SK-N-SH (cell line): ENCODE measurements around the gene RAB15. TPM values are rescaled to one million over a fixed set of nuclear protein-coding genes. Genes with fewer than 3 reads are reported as not detected.

Experiments
- CTCF ChIA-PET: fragments of 300-600, 350-600 bp; formaldehyde crosslinking; extraction: SDS; loops from one replicate; lab custom pipeline; 2021; lab: Yijun Ruan, JAX
- POLR2A ChIA-PET: fragments of 350-600 bp; sonication (Branson Sonifier 250); formaldehyde crosslinking; extraction: SDS; loops from one replicate; lab custom pipeline; 2020; ENCODE audit warnings: antibody characterized with exemption, inconsistent platforms; lab: Yijun Ruan, JAX
- DNase-seq: peaks from one replicate; pipeline ENCODE4 v3.0.0; 2012
- H2AFZ ChIP-seq: fragments of 200-600 bp; sonication (generic); 2 replicates; pipeline ENCODE4 v1.8.1; 2016; ENCODE audit warnings: antibody characterized with exemption, mild to moderate bottlenecking, low read depth
- H3F3A ChIP-seq: fragments of 200-600 bp; sonication (generic); replicated peaks from 2 replicates; pipeline ENCODE3; 2016; ENCODE audit warnings: antibody characterized with exemption, mild to moderate bottlenecking; ENCODE audit not compliant: insufficient read depth
- H3K27ac ChIP-seq, 2 experiments: fragments of 200-500 bp in 1 of 2; fragments of 200-600 bp in 1 of 2; sonication (Bioruptor generic) in 1 of 2; sonication (generic), shearing (Covaris generic) in 1 of 2; 2 replicates each; pipeline versions ENCODE4 v1.5.1 to v1.6.1; 2014 to 2016; ENCODE audit warnings: low read depth in 2 of 2, inconsistent platforms in 1 of 2, low read length in 1 of 2, mild to moderate bottlenecking in 1 of 2, mixed read lengths in 1 of 2
- H3K27me3 ChIP-seq: fragments of 200-600 bp; sonication (generic), shearing (Covaris generic); 2 replicates; pipeline ENCODE4 v1.6.1; 2016; ENCODE audit warnings: mixed run types; ENCODE audit not compliant: insufficient read depth
- H3K36me3 ChIP-seq, 2 experiments: fragments of 200-500 bp in 1 of 2; fragments of 200-600 bp in 1 of 2; sonication (Bioruptor generic) in 1 of 2; sonication (generic) in 1 of 2; replicated peaks in 1 of 2; 2 replicates each; pipeline versions ENCODE3 to v1.5.1; 2014 to 2016; ENCODE audit warnings: low read length in 1 of 2, mild to moderate bottlenecking in 1 of 2; ENCODE audit not compliant: insufficient read depth in 2 of 2, control insufficient read depth in 1 of 2
- H3K4me1 ChIP-seq, 2 experiments: fragments of 200-500 bp in 1 of 2; fragments of 200-600 bp in 1 of 2; sonication (Bioruptor generic) in 1 of 2; sonication (generic), shearing (Covaris generic) in 1 of 2; 2 replicates each; pipeline versions ENCODE4 v1.5.1 to v1.6.1; 2014 to 2016; ENCODE audit warnings: low read depth in 1 of 2, low read length in 1 of 2, mixed run types in 1 of 2; ENCODE audit not compliant: insufficient read depth in 2 of 2, control insufficient read depth in 1 of 2
- H3K4me2 ChIP-seq: fragments of 200-600 bp; sonication (generic), shearing (Covaris generic); 2 replicates; pipeline ENCODE4 v1.6.1; 2017; ENCODE audit warnings: mixed run types
- H3K4me3 ChIP-seq, 2 experiments: fragments of 200-500 bp in 1 of 2; fragments of 200-600 bp in 1 of 2; sonication (Bioruptor generic) in 1 of 2; sonication (generic), shearing (Covaris generic) in 1 of 2; 2 replicates each; pipeline versions ENCODE4 v1.5.1 to v1.8.1; 2014 to 2016; ENCODE audit warnings: low read depth in 2 of 2, inconsistent platforms in 1 of 2, low read length in 1 of 2, mild to moderate bottlenecking in 1 of 2, mixed read lengths in 1 of 2, moderate library complexity in 1 of 2
- H3K79me2 ChIP-seq: fragments of 200-600 bp; sonication (generic); 2 replicates; pipeline ENCODE4 v1.8.1; 2017; ENCODE audit warnings: mild to moderate bottlenecking; ENCODE audit not compliant: insufficient read depth
- H3K9ac ChIP-seq: fragments of 200-600 bp; sonication (generic); 2 replicates; pipeline ENCODE4 v1.6.1; 2017; ENCODE audit warnings: mixed run types
- H3K9me2 ChIP-seq: fragments of 200-600 bp; sonication (generic); 2 replicates; pipeline ENCODE4 v1.6.1; 2017; ENCODE audit warnings: mixed run types
- H3K9me3 ChIP-seq: fragments of 200-600 bp; sonication (generic); 2 replicates; pipeline ENCODE4 v1.6.1; 2017; ENCODE audit warnings: mixed run types, mild to moderate bottlenecking, moderate library complexity
- H4K20me1 ChIP-seq: fragments of 200-600 bp; sonication (generic); 2 replicates; pipeline ENCODE4 v1.6.1; 2017; ENCODE audit warnings: mild to moderate bottlenecking, mixed run types; ENCODE audit not compliant: insufficient read depth
- CHD2 ChIP-seq: fragments of 150-350 bp; IDR thresholded peaks from 2 replicates; pipeline ENCODE4 v1.6.1; 2018; ENCODE audit warnings: low read length; ENCODE audit not compliant: partially characterized antibody
- ELF1 ChIP-seq: IDR thresholded peaks from 2 replicates; pipeline ENCODE4 v1.4.0; 2012
- EP300 ChIP-seq, 2 experiments: IDR thresholded peaks; 2 replicates each; pipeline versions ENCODE4 v1.4.0 to v1.6.1; 2012; ENCODE audit warnings: borderline replicate concordance in 1 of 2, low read depth in 1 of 2, low read length in 1 of 2
- EZH2phosphoT487 ChIP-seq: fragments of 200-600 bp; sonication (generic); IDR thresholded peaks from 2 replicates; pipeline ENCODE4 v1.6.1; 2017; ENCODE audit warnings: low read depth, mixed run types, mild to moderate bottlenecking, antibody characterized with exemption, moderate library complexity, borderline replicate concordance
- FOSL2 ChIP-seq: IDR thresholded peaks from 2 replicates; pipeline ENCODE4 v1.4.0; 2012; ENCODE audit warnings: low read depth, mild to moderate bottlenecking, moderate library complexity, borderline replicate concordance
- FOXJ3 ChIP-seq: sonication (generic); formaldehyde crosslinking; IDR thresholded peaks from 2 replicates; pipeline ENCODE4 v1.5.1; 2020; ENCODE audit warnings: mild to moderate bottlenecking, missing genetic modification reagents
- FOXM1 ChIP-seq: IDR thresholded peaks from 2 replicates; pipeline ENCODE4 v1.4.0; 2012; ENCODE audit warnings: low read depth, mild to moderate bottlenecking
- GABPA ChIP-seq: IDR thresholded peaks from 2 replicates; pipeline ENCODE4 v1.4.0; 2012; ENCODE audit warnings: low read depth, mild to moderate bottlenecking
- GATA2 ChIP-seq: sonication (generic); formaldehyde crosslinking; IDR thresholded peaks from 2 replicates; pipeline ENCODE4 v1.5.0; 2020; ENCODE audit warnings: mild to moderate bottlenecking, missing genetic modification reagents
- MEF2A ChIP-seq: IDR thresholded peaks from 2 replicates; pipeline ENCODE4 v1.4.0; 2012; ENCODE audit warnings: low read depth, borderline replicate concordance
- MXI1 ChIP-seq: IDR thresholded peaks from 2 replicates; pipeline ENCODE4 v1.6.1; 2012; ENCODE audit warnings: mild to moderate bottlenecking, low read depth, low read length, improper control_type of control experiment
- NRF1 ChIP-seq: IDR thresholded peaks from 2 replicates; pipeline ENCODE4 v1.6.1; 2012; ENCODE audit warnings: low read depth, mild to moderate bottlenecking, low read length
- RAD21 ChIP-seq: IDR thresholded peaks from 2 replicates; pipeline ENCODE4 v1.6.1; 2012; ENCODE audit warnings: mild to moderate bottlenecking, low read length
- RFX5 ChIP-seq: IDR thresholded peaks from 2 replicates; pipeline ENCODE4 v1.6.1; 2012; ENCODE audit warnings: mild to moderate bottlenecking, improper control_type of control experiment, low read length
- RXRA ChIP-seq: IDR thresholded peaks from 2 replicates; pipeline ENCODE4 v1.4.0; 2012; ENCODE audit warnings: low read depth, mild to moderate bottlenecking, borderline replicate concordance
- SIN3A ChIP-seq: IDR thresholded peaks from 2 replicates; pipeline ENCODE4 v1.6.1; 2012; ENCODE audit warnings: low read depth, mild to moderate bottlenecking, low read length, moderate library complexity, borderline replicate concordance
- SMC3 ChIP-seq: IDR thresholded peaks from 2 replicates; pipeline ENCODE4 v1.6.1; 2012; ENCODE audit warnings: low read depth, low read length, improper control_type of control experiment
- TAF1 ChIP-seq: IDR thresholded peaks from 2 replicates; pipeline ENCODE4 v1.6.1; 2012; ENCODE audit warnings: low read depth, mild to moderate bottlenecking, low read length, moderate library complexity, borderline replicate concordance
- TCF12 ChIP-seq: IDR thresholded peaks from 2 replicates; pipeline ENCODE4 v1.4.0; 2012
- TEAD4 ChIP-seq: IDR thresholded peaks from 2 replicates; pipeline ENCODE4 v1.4.0; 2012; ENCODE audit warnings: mild to moderate bottlenecking, borderline replicate concordance; ENCODE audit not compliant: insufficient read depth
- WGBS: methylation state at CpG from one replicate; pipeline ENCODE4 v1.1.6; 2017; ENCODE audit warnings: low lambda C conversion rate; 5-methylcytosine and 5-hydroxymethylcytosine counted together
- polyA plus RNA-seq, 3 experiments: library from polyadenylated mRNA; depleted of rRNA; stranded (reverse); fragments of >200 nt; gene quantifications; 2 replicates each; pipeline ENCODE4 v1.2.3, GENCODE V29; 2012
- TF ChIP-seq, protein P1 (sequence below): IDR thresholded peaks from 2 replicates; pipeline ENCODE4; 2012
- TF ChIP-seq, protein P2 (sequence below): IDR thresholded peaks from 2 replicates; pipeline ENCODE4 v1.4.0; 2012; ENCODE audit warnings: low read depth, borderline replicate concordance

The RAB15 gene
- polyA plus RNA-seq, 1 of the 3 experiments (the other 2 are of a cell fraction): 14.2 TPM

DNA sequence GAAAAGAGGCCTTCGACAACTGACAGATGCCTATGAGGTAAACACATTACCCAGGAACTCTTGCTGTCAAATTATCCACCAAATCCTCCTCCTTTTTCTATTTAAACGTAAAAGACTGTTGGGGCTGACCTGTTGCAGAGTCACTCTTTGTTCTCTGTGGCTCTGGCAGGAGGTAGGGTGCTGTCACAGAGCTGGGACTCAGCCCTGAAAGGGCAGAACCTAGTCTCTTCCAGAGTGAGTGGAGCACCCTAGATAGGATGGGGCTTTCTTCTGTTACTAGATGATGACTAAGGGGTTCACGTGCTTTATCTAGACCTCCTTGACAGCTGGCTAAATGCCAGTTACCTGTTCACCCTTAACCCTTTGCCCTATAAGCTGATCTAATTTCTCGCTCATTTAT is 40.2 kb upstream of the RAB15 start:
- CTCF ChIA-PET: interaction anchor here (0.6 kb wide), 1 partner anchor 19 kb away, joined by 3 read pairs; no protein-coding TSS in a partner anchor
- H3K9me2 ChIP-seq: no peaks in the 10 kb centered on the region
- no peaks in the 10 kb centered on the region for H3K4me1 ChIP-seq
- no peak for TF ChIP-seq CHD2
- no peak for TF ChIP-seq FOXJ3
- TF ChIP-seq, protein P1, sequence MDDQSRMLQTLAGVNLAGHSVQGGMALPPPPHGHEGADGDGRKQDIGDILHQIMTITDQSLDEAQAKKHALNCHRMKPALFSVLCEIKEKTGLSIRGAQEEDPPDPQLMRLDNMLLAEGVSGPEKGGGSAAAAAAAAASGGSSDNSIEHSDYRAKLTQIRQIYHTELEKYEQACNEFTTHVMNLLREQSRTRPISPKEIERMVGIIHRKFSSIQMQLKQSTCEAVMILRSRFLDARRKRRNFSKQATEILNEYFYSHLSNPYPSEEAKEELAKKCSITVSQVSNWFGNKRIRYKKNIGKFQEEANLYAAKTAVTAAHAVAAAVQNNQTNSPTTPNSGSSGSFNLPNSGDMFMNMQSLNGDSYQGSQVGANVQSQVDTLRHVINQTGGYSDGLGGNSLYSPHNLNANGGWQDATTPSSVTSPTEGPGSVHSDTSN: no peak
- no peak for TF ChIP-seq RAD21
- TF ChIP-seq RFX5: no peak
- no peak for TF ChIP-seq GATA2 (CRISPR knock-in tag)
- TF ChIP-seq RXRA: no peak
- no peak for TF ChIP-seq SIN3A
- no peak for TF ChIP-seq TAF1
- TF ChIP-seq EZH2phosphoT487: no peak
- no peak for TF ChIP-seq MEF2A
- TF ChIP-seq NRF1: no peak
- TF ChIP-seq, protein P2, sequence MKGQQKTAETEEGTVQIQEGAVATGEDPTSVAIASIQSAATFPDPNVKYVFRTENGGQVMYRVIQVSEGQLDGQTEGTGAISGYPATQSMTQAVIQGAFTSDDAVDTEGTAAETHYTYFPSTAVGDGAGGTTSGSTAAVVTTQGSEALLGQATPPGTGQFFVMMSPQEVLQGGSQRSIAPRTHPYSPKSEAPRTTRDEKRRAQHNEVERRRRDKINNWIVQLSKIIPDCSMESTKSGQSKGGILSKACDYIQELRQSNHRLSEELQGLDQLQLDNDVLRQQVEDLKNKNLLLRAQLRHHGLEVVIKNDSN: no peak
- no peak for TF ChIP-seq SMC3
- TF ChIP-seq EP300 (IDR thresholded peaks at IDR 0.05; ENCODE audit: borderline replicate concordance in 1 of 2, low read depth in 1 of 2, low read length in 1 of 2): no peak
- no peak for TF ChIP-seq MXI1
- TF ChIP-seq ELF1: no peak
- H3K79me2 ChIP-seq: no peaks in the 10 kb centered on the region
- H3K9me3 ChIP-seq: no peaks in the 10 kb centered on the region
- H3K9ac ChIP-seq: no peak overlapping the region
- no peaks in the 10 kb centered on the region for H4K20me1 ChIP-seq
- no peaks in the 10 kb centered on the region for H3K27me3 ChIP-seq
- H2AFZ ChIP-seq: no peak overlapping the region
- H3K36me3 ChIP-seq: peaks cover 12 to 20% of the 10 kb centered on the region in 2 experiments
- 89% methylated on average over 4 of the region's 4 CpGs for WGBS
- no peak overlapping the region for H3K4me2 ChIP-seq
- no peak for DNase-seq
- POLR2A ChIA-PET: no interaction called here
- H3K27ac ChIP-seq: no peak overlapping the region
- no peak overlapping the region for H3K4me3 ChIP-seq
- H3F3A ChIP-seq: no peaks in the 10 kb centered on the region

DNA sequence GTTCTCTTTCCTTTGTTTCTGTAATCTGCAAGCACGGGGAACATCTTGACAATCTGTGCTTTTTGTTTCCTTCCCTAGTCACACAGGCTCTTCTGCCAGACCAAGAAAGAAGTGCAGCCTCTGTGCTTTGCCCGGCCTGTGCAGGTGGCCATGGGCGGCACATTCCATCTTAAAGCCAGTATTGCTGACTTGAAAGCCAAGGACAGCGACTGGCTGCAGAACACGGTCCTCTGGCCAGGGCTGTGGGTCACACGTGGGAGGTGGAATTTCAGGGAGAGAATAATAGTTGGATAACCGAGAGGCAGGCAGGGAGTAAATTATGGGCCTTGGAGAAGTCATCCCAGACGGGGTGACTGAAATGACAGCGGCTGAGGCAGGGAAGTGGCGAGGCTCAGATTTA is 39.4 kb upstream of the RAB15 start:
- Histone ChIP-seq H4K20me1 (no peaks in the 10 kb centered on the region), H3F3A (no peaks in the 10 kb centered on the region), H3K27me3 (no peaks in the 10 kb centered on the region), H3K4me2 (no peak overlapping the region), H3K9me3 (no peaks in the 10 kb centered on the region), H3K79me2 (no peaks in the 10 kb centered on the region), H3K36me3 (peaks cover 12 to 20% of the 10 kb centered on the region in 2 experiments), H2AFZ (no peak overlapping the region), H3K4me1 (no peaks in the 10 kb centered on the region), H3K27ac (no peak overlapping the region), H3K9me2 (no peaks in the 10 kb centered on the region), H3K4me3 (no peak overlapping the region), H3K9ac (no peak overlapping the region)
- 92% methylated on average over 10 of the region's 10 CpGs for WGBS
- POLR2A ChIA-PET: no interaction called here
- no peak for DNase-seq
- CTCF ChIA-PET: no interaction called here
- TF ChIP-seq TCF12 (no peak), FOSL2 (no peak), TEAD4 (no peak), GABPA (no peak), SMC3 (no peak), FOXM1 (no peak), TAF1 (no peak), RXRA (no peak), NRF1 (no peak), ELF1 (no peak), MEF2A (no peak)
- TF ChIP-seq, protein P1: no peak
- TF ChIP-seq, protein P2: no peak
